Chondrocyte (in vitro differentiated cells): ENCODE results near the gene KLRF1. TPM values are rescaled to one million over a fixed set of nuclear protein-coding genes. Genes with fewer than 3 reads are reported as not detected.
"Not testable (repeated sequence)": the region's sequence is repeated elsewhere in the genome, so short reads cannot be mapped to it uniquely, and the experiment has no call there.

Experiments used
- DNase-seq: peaks from one replicate; pipeline ENCODE4 v3.0.0; 2021; ENCODE audit warnings: mixed read lengths, low spot score
- H3K27ac Mint-ChIP-seq: one replicate; pipeline ENCODE4 v1.8.0; 2021; ENCODE audit warnings: mild to moderate bottlenecking, moderate library complexity, mixed read lengths; ENCODE audit not compliant: unreplicated experiment
- H3K27me3 Mint-ChIP-seq: 2 replicates; pipeline ENCODE4 v1.8.0; 2021; ENCODE audit warnings: low read depth, mixed read lengths
- H3K36me3 Mint-ChIP-seq: 2 replicates; pipeline ENCODE4 v1.8.0; 2021; ENCODE audit warnings: low read depth, mixed read lengths
- H3K4me1 Mint-ChIP-seq: 2 replicates; pipeline ENCODE4 v1.8.0; 2021; ENCODE audit warnings: low read depth, mild to moderate bottlenecking, mixed read lengths
- H3K4me3 Mint-ChIP-seq: one replicate; pipeline ENCODE4 v1.8.0; 2021; ENCODE audit warnings: mild to moderate bottlenecking, moderate library complexity, mixed read lengths; ENCODE audit not compliant: unreplicated experiment
- H3K9me3 Mint-ChIP-seq: 2 replicates; pipeline ENCODE4 v1.8.0; 2021; ENCODE audit warnings: low read depth, mixed read lengths
- total RNA-seq: library from RNA; stranded (reverse); gene quantifications from 3 replicates; pipeline ENCODE4 v1.2.1, GENCODE V29; 2021
- TF ChIP-seq, protein P1 (sequence below): fragments of 200-600 bp; sonication (generic); IDR thresholded peaks from 2 replicates; pipeline ENCODE4 v1.5.0; 2021; ENCODE audit warnings: antibody characterized with exemption, mild to moderate bottlenecking, moderate library complexity

Gene KLRF1
- total RNA-seq, 1 donor from 2014 or later = not detected

DNA sequence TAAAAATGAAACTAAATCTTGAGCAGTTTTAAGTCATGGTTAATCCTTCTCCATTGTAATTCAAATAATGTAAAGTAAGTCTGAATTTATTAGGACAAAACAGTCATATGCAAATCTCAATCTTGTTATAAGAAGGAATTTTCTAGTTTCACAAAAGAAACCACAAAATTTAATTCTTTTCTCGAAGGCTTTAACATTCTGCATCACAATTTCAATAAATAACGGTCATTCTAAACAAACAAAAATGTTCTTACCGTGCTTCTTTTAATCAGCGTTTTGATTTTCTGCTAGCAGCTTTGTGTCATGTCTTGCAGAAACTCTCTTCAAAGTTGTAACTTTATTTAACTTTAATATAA lies 41.6 kb downstream of the KLRF1 start:
- no peak for DNase-seq
- TF ChIP-seq, protein P1, sequence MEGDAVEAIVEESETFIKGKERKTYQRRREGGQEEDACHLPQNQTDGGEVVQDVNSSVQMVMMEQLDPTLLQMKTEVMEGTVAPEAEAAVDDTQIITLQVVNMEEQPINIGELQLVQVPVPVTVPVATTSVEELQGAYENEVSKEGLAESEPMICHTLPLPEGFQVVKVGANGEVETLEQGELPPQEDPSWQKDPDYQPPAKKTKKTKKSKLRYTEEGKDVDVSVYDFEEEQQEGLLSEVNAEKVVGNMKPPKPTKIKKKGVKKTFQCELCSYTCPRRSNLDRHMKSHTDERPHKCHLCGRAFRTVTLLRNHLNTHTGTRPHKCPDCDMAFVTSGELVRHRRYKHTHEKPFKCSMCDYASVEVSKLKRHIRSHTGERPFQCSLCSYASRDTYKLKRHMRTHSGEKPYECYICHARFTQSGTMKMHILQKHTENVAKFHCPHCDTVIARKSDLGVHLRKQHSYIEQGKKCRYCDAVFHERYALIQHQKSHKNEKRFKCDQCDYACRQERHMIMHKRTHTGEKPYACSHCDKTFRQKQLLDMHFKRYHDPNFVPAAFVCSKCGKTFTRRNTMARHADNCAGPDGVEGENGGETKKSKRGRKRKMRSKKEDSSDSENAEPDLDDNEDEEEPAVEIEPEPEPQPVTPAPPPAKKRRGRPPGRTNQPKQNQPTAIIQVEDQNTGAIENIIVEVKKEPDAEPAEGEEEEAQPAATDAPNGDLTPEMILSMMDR = no peak
- no peak overlapping the region for H3K4me3 Mint-ChIP-seq

DNA sequence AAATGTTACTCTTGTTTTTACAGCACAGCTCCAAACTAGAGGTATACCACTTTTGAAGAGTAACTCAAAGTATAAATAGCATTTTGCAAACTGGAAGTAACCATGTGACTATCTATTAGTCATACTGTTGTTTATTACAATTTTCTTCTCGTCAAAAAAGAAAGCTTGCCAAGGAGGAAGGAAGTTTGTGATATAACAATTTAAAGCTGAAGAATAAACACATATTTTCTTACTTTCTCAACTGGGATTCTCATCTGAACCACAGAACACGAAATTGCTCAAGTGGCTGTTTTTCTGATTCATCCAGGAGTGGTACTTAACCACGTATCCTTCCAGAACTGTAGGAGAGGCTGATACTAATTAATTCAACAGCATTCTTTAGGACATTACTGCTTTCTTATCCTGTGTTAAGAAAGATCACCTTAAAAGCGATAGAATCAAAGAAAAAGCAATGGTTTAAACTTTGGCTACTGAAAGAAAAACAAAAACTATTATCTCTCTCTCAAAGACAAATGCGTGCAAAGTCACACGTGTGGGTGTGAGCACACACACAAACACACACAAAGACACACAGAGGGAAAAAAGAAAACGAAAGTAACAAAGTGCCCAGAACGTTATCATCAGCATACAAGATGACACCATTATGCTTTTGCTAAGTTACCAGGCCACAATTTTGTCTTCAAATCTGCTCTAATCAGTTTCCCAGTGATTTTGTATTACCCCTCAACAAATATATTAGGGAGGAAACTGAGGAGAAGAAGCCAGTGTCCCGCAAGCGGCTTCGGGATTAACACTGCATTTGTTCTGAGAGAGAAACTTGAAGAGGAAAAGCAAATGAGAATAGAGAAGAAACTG lies 42.3 kb downstream of the KLRF1 start, which contains the start of gene CLEC2B:
CLEC2B (minus strand) TSS at position 48 of the 855 bp plus-strand sequence.
- no peak for DNase-seq
- Mint-ChIP-seq H3K4me1 (peaks cover 24% of the 10 kb centered on the region), H3K36me3 (no peaks in the 10 kb centered on the region), H3K27ac (peak within 1 kb of the TSS; percentile 67), H3K4me3 (peak within 1 kb of the TSS; percentile 54), H3K9me3 (no peaks in the 10 kb centered on the region), H3K27me3 (no peaks in the 10 kb centered on the region)
- TF ChIP-seq, protein P1 = no peak

More for the DNA sequence above, 41.6 kb downstream of the KLRF1 start:
- Mint-ChIP-seq H3K36me3 (no peaks in the 10 kb centered on the region), H3K27ac (peak overlapping the region; percentile 67), H3K9me3 (peaks cover 5% of the 10 kb centered on the region), H3K27me3 (no peaks in the 10 kb centered on the region), H3K4me1 (peaks cover 24% of the 10 kb centered on the region)

DNA sequence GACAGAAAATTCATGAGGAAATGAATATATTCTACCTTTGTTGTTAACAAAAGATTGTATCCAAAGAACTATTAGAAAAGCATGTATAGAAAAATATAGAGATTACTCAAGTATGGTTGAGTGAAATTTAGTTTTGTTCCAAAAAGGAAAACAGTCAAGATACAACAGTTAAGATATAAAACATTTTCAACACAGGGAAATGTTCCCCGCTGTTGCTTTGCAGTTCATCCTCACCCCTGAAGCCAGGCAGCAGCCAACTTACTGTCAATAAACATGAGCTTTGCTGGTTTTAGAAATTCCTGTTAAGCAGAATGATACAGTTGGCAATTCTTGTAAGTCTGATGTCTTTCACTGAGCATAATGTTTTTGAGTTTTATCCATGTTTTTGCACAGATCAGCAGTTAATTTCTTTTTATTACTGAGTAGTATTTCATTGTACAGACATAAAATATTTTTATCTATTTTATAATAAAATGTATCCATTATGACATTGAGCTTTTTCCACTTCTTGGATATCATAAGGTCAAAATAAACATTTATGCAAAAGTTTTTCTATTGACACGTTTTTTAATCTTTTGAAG lies 43.1 kb downstream of the KLRF1 start:
- no peaks in the 10 kb centered on the region for H3K9me3 Mint-ChIP-seq
- no peaks in the 10 kb centered on the region for H3K36me3 Mint-ChIP-seq
- DNase-seq = no peak
- H3K27me3 Mint-ChIP-seq = no peaks in the 10 kb centered on the region
- H3K4me3 Mint-ChIP-seq = no peak overlapping the region
- TF ChIP-seq, protein P1 = no peak
- peaks cover 24% of the 10 kb centered on the region for H3K4me1 Mint-ChIP-seq
- peak overlapping the region; percentile 67 for H3K27ac Mint-ChIP-seq

DNA sequence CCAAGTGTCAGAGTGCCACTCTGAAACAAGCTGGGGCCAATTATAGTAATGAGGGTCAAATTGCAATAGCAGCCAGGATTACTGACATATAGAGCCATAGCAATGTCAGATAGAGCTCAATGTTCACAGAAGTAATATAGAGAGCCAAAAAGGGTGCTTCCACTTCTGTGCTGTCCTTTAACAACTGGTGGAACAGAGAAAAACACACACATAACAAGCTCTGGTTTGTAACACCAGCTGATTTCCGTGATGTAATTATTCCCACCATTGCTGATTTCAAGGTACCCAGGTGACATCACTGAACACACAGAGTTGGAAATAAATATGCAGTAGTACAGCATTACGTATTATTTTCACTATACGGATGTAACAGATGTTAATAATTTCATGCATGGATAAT lies 44.9 kb downstream of the KLRF1 start:
- H3K9me3 Mint-ChIP-seq = no peaks in the 10 kb centered on the region
- TF ChIP-seq, protein P1 = no peak
- DNase-seq = no peak
- no peaks in the 10 kb centered on the region for H3K27me3 Mint-ChIP-seq
- no peak overlapping the region for H3K4me3 Mint-ChIP-seq
- no peaks in the 10 kb centered on the region for H3K36me3 Mint-ChIP-seq
- H3K4me1 Mint-ChIP-seq = peaks cover 24% of the 10 kb centered on the region
- H3K27ac Mint-ChIP-seq = peak overlapping the region; percentile 45

DNA sequence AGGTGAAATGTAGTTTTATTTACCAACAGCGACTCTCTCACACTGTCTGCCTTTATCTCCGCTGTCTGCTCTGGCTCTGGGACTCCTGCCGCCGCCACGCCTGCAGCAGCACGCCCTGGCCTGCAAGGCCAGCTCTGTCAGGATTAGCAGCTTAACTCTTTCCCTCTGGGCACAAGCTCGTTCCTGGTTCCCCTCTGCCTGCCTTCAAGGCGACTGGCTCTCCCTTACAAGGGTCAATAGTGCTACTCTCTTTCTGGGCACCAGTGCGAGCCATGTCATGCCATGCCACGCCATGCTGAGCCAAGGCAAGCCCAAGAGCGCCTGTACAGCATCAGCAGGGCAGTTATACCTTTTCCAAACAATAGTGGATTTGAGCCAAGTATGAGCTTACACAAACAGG lies 45.5 kb downstream of the KLRF1 start:
- Mint-ChIP-seq H3K4me3 (no peak overlapping the region), H3K4me1 (peaks cover 24% of the 10 kb centered on the region), H3K27ac (no peak overlapping the region), H3K36me3 (no peaks in the 10 kb centered on the region), H3K9me3 (no peaks in the 10 kb centered on the region), H3K27me3 (no peaks in the 10 kb centered on the region)
- DNase-seq = no peak
- TF ChIP-seq, protein P1 = no peak

DNA sequence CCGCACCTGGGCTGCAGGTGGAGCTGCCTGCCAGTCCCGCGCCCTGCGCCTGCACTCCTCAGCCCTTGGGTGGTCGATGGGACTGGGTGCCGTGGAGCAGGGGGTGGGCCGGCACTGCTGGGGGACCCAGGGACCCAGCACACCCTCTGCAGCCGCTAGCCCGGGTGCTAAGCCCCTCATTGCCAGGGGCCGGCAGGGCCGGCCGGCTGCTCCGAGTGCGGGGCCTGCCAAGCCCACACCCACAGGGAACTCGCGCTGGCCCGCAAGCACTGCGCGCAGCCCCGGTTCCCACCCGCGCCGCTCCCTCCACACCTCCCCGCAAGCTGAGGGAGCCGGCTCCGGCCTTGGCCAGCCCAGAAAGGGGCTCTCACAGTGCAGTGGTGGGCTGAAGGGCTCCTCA lies 48.8 kb downstream of the KLRF1 start:
- H3K27me3 Mint-ChIP-seq, H3K27ac Mint-ChIP-seq, H3K36me3 Mint-ChIP-seq, H3K4me3 Mint-ChIP-seq, H3K9me3 Mint-ChIP-seq: not testable (repeated sequence)
- H3K4me1 Mint-ChIP-seq = peaks cover 10% of the 10 kb centered on the region
- DNase-seq = peak; percentile 41
